Trophoblast cell (in vitro differentiated cells and primary cell): ENCODE data around the gene ADAMTS12.

Source experiments
- DNase-seq, 2 donors: peaks; one replicate each; pipeline ENCODE4 v3.0.0-alpha.2; 2016
- H2AFZ ChIP-seq: 2 replicates; pipeline ENCODE4 v1.6.1; 2013; ENCODE audit warnings: low read length, moderate library complexity, mild to moderate bottlenecking; ENCODE audit not compliant: insufficient read depth, poor library complexity
- H2AK5ac ChIP-seq: 2 replicates; pipeline ENCODE4 v1.6.1; 2013; ENCODE audit warnings: mild to moderate bottlenecking, low read length
- H2BK120ac ChIP-seq: 2 replicates; pipeline ENCODE4 v1.6.1; 2013; ENCODE audit warnings: low read length, mild to moderate bottlenecking, moderate library complexity; ENCODE audit not compliant: insufficient read depth, poor library complexity
- H2BK12ac ChIP-seq: 2 replicates; pipeline ENCODE4 v1.6.1; 2013; ENCODE audit warnings: mild to moderate bottlenecking, low read length, moderate library complexity
- H2BK5ac ChIP-seq: 2 replicates; pipeline ENCODE4 v1.6.1; 2013; ENCODE audit warnings: low read length, low read depth, moderate library complexity, mild to moderate bottlenecking; ENCODE audit not compliant: poor library complexity
- H3K14ac ChIP-seq: 2 replicates; pipeline ENCODE4 v1.6.1; 2013; ENCODE audit warnings: mild to moderate bottlenecking, low read length
- H3K18ac ChIP-seq: 2 replicates; pipeline ENCODE4 v1.6.1; 2013; ENCODE audit warnings: mild to moderate bottlenecking, low read length
- H3K23ac ChIP-seq: 2 replicates; pipeline ENCODE4 v1.6.1; 2013; ENCODE audit warnings: low read length
- H3K27ac ChIP-seq: 2 replicates; pipeline ENCODE4 v1.5.1; 2013; ENCODE audit warnings: low read depth, mild to moderate bottlenecking, inconsistent platforms, low read length, moderate library complexity
- H3K27me3 ChIP-seq: 2 replicates; pipeline ENCODE4 v1.6.1; 2013; ENCODE audit warnings: inconsistent platforms, mild to moderate bottlenecking, low read length, moderate library complexity; ENCODE audit not compliant: insufficient read depth
- H3K36me3 ChIP-seq, 2 experiments: 1 replicate in 1 of 2; 2 replicates in 1 of 2; pipeline ENCODE4 v1.6.1; 2013; ENCODE audit warnings: low read length in 2 of 2, mild to moderate bottlenecking in 2 of 2, moderate library complexity in 1 of 2; ENCODE audit not compliant: insufficient read depth in 2 of 2, control insufficient read depth in 1 of 2
- H3K4ac ChIP-seq: 2 replicates; pipeline ENCODE4 v1.6.1; 2013; ENCODE audit warnings: low read depth, mild to moderate bottlenecking, low read length, moderate library complexity
- H3K4me1 ChIP-seq, 2 experiments: 1 replicate in 1 of 2; 2 replicates in 1 of 2; pipeline ENCODE4 v1.6.1; 2013; ENCODE audit warnings: low read length in 2 of 2, mild to moderate bottlenecking in 2 of 2, moderate library complexity in 1 of 2; ENCODE audit not compliant: insufficient read depth in 2 of 2, control insufficient read depth in 1 of 2
- H3K4me2 ChIP-seq: 2 replicates; pipeline ENCODE4 v1.6.1; 2013; ENCODE audit warnings: inconsistent platforms, mild to moderate bottlenecking, low read length, moderate library complexity
- H3K4me3 ChIP-seq: 2 replicates; pipeline ENCODE4 v1.5.1; 2013; ENCODE audit warnings: mild to moderate bottlenecking, low read depth, low read length, inconsistent platforms
- H3K79me1 ChIP-seq: one replicate; pipeline ENCODE4 v1.6.1; 2013; ENCODE audit warnings: low read length
- H3K79me2 ChIP-seq: 2 replicates; pipeline ENCODE4 v1.6.1; 2013; ENCODE audit warnings: low read length, mild to moderate bottlenecking; ENCODE audit not compliant: control insufficient read depth, insufficient read depth, poor library complexity
- H3K9ac ChIP-seq: 2 replicates; pipeline ENCODE4 v1.6.1; 2013; ENCODE audit warnings: mild to moderate bottlenecking, low read length
- H3K9me3 ChIP-seq: 2 replicates; pipeline ENCODE4 v1.6.1; 2013; ENCODE audit warnings: low read depth, mild to moderate bottlenecking, control low read depth, inconsistent platforms, low read length; ENCODE audit not compliant: insufficient read depth
- H4K12ac ChIP-seq: 2 replicates; pipeline ENCODE4 v1.6.1; 2013; ENCODE audit warnings: low read depth, mild to moderate bottlenecking, low read length, moderate library complexity
- H4K8ac ChIP-seq: 2 replicates; pipeline ENCODE4 v1.6.1; 2013; ENCODE audit warnings: low read depth, mild to moderate bottlenecking, low read length, moderate library complexity
- H4K91ac ChIP-seq: one replicate; pipeline ENCODE4 v1.6.1; 2013; ENCODE audit warnings: low read depth, mild to moderate bottlenecking, low read length, moderate library complexity
- WGBS: extraction: QIAGEN DNeasy Blood & Tissue Kit; methylation state at CpG from one replicate; pipeline ENCODE4 v1.1.7; 2013; ENCODE audit warnings: missing lambda C conversion rate; ENCODE audit not compliant: insufficient read length, insufficient coverage; ENCODE audit errors: extremely low coverage; 5-methylcytosine and 5-hydroxymethylcytosine counted together

Gene ADAMTS12

DNA sequence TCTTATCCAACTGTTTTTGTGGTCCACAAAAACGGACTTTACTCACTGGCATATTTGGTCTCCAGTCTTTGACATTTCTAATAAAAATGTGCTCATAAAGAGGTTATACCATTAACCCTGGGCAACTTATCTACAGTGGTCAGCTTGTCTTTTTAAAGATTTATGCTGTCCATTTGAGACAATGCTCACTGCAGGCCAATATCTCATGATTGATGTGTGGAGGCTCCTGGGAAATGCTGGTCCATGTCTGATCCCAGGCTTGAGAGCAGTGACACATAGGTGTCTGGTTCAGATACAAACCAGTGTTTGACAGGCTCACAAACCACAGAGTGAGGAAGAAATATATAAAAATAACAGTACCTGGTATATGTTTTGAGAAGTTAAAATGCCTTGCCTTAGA, 270.3 kb downstream of the ADAMTS12 start:
- Histone ChIP-seq H2AFZ (no peak overlapping the region), H3K18ac (no peak overlapping the region), H2BK120ac (no peak overlapping the region), H3K9me3 (peaks cover 2% of the 10 kb centered on the region), H4K12ac (no peak overlapping the region), H4K8ac (no peak overlapping the region), H3K27me3 (no peaks in the 10 kb centered on the region), H3K23ac (no peak overlapping the region), H2BK5ac (no peak overlapping the region), H3K79me2 (no peaks in the 10 kb centered on the region), H3K4me1 (peaks cover 0 to 2% of the 10 kb centered on the region in 2 experiments), H2AK5ac (no peak overlapping the region), H3K14ac (no peak overlapping the region), H3K79me1 (no peaks in the 10 kb centered on the region), H3K4ac (no peak overlapping the region), H3K4me2 (no peak overlapping the region), H3K4me3 (no peak overlapping the region), H3K27ac (no peak overlapping the region), H4K91ac (no peak overlapping the region), H3K36me3 (peaks cover 0 to 2% of the 10 kb centered on the region in 2 experiments), H2BK12ac (no peak overlapping the region), H3K9ac (no peak overlapping the region)
- no CpG with 5 or more reads among the region's 1 CpG for WGBS
- DNase-seq, result no peak

DNA sequence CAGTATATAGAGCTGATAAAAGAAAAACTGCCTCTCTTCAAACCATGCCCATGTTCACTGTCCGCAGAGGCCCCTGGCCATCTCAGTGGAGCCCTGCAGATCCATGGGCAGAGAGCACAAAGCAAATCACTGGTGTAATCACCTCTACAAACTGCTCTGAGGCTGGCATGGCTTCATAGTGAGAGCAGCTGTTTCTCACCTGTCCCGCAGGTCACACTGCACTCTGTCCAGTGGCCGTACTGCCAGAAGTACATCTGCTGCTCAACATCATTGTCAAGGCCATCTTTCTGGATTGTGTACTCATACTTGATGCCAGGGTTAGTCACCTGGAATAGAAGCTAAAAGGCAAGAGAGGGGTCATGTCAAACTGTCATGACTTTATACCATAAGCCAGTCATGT, 277.8 kb downstream of the ADAMTS12 start:
- no peaks in the 10 kb centered on the region for H3K27me3 ChIP-seq
- no peak overlapping the region for H4K8ac ChIP-seq
- no peaks in the 10 kb centered on the region for H3K79me2 ChIP-seq
- no peak overlapping the region for H4K91ac ChIP-seq
- H3K4me2 ChIP-seq, result no peak overlapping the region
- DNase-seq, result no peak
- H3K18ac ChIP-seq, result no peak overlapping the region
- H3K79me1 ChIP-seq, result no peaks in the 10 kb centered on the region
- peaks cover 0 to 2% of the 10 kb centered on the region in 2 experiments for H3K36me3 ChIP-seq
- no peak overlapping the region for H2BK5ac ChIP-seq
- H3K14ac ChIP-seq, result no peak overlapping the region
- H2AK5ac ChIP-seq, result no peak overlapping the region
- no peaks in the 10 kb centered on the region for H3K4me1 ChIP-seq
- no peak overlapping the region for H3K9ac ChIP-seq
- no CpG with 5 or more reads among the region's 3 CpGs for WGBS
- no peak overlapping the region for H3K23ac ChIP-seq
- no peak overlapping the region for H3K4me3 ChIP-seq
- H2BK120ac ChIP-seq, result no peak overlapping the region
- H3K4ac ChIP-seq, result no peak overlapping the region
- H2BK12ac ChIP-seq, result no peak overlapping the region
- H2AFZ ChIP-seq, result no peak overlapping the region
- no peak overlapping the region for H4K12ac ChIP-seq
- peaks cover 2% of the 10 kb centered on the region for H3K9me3 ChIP-seq
- H3K27ac ChIP-seq, result no peak overlapping the region

DNA sequence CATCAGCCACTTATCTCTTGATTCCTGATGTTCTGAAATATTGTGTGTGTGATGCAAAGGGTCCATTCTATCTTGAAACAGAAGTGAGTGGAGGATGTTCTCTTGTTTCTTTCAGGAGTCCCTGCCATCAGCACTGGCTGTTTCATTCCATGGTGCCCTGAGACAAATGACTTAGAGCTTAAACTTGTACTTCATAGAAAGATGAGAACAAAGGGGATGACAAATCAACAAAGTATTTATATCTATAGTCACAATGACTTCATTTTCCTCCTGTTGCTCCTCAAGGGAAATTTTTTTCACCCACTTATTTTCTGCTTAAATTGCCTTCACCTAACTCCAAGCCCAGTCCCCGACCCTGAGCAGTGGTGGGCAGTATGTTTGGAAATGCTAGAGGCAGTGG, 279.4 kb downstream of the ADAMTS12 start:
- Histone ChIP-seq H3K18ac (no peak overlapping the region), H2AK5ac (no peak overlapping the region), H2BK12ac (no peak overlapping the region), H4K12ac (no peak overlapping the region), H3K9ac (no peak overlapping the region), H3K4ac (no peak overlapping the region), H3K4me2 (no peak overlapping the region), H3K4me3 (no peak overlapping the region), H3K79me2 (no peaks in the 10 kb centered on the region), H2AFZ (no peak overlapping the region), H3K23ac (no peak overlapping the region), H3K9me3 (peaks cover 2% of the 10 kb centered on the region), H3K27ac (no peak overlapping the region), H3K36me3 (peaks cover 0 to 2% of the 10 kb centered on the region in 2 experiments), H3K14ac (no peak overlapping the region), H4K91ac (no peak overlapping the region), H2BK5ac (no peak overlapping the region), H3K27me3 (no peaks in the 10 kb centered on the region), H2BK120ac (no peak overlapping the region), H3K79me1 (no peaks in the 10 kb centered on the region), H3K4me1 (no peaks in the 10 kb centered on the region), H4K8ac (no peak overlapping the region)
- DNase-seq, result no peak
- no CpG with 5 or more reads among the region's 1 CpG for WGBS

DNA sequence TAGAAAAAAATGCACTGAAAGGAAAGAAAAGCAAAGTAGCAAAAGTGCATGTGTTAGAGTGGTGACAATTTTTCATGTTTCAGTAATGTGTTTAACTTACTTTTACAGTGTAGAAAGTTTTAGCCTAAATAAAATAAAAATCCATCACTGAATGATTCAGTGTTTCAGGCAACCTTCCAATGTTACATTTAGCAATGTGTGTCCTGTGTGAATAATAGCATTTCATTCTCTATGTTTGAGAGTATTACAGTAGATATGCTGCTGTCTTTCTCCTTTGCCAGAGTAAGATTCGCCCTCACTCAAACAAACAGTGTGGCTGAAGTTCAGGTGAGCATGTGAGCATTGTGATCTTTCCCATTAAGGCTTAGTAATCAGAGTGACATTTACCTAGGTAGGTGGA, 279.9 kb downstream of the ADAMTS12 start:
- Histone ChIP-seq H3K14ac (no peak overlapping the region), H2BK12ac (no peak overlapping the region), H3K9ac (no peak overlapping the region), H2AFZ (no peak overlapping the region), H3K18ac (no peak overlapping the region), H3K36me3 (peaks cover 0 to 2% of the 10 kb centered on the region in 2 experiments), H3K4me1 (no peaks in the 10 kb centered on the region), H4K8ac (no peak overlapping the region), H3K4me3 (no peak overlapping the region), H2BK5ac (no peak overlapping the region), H3K79me1 (no peaks in the 10 kb centered on the region), H3K23ac (no peak overlapping the region), H3K27ac (no peak overlapping the region), H3K27me3 (no peaks in the 10 kb centered on the region), H3K4ac (no peak overlapping the region), H3K4me2 (no peak overlapping the region), H3K79me2 (no peaks in the 10 kb centered on the region), H2BK120ac (no peak overlapping the region), H4K12ac (no peak overlapping the region), H3K9me3 (peaks cover 2% of the 10 kb centered on the region), H2AK5ac (no peak overlapping the region), H4K91ac (no peak overlapping the region)
- DNase-seq, result no peak
- no CpG with 5 or more reads among the region's 1 CpG for WGBS
